Endometrial microvascular endothelial cells (primary cell): ENCODE measurements around the gene RAI1. TPM values are rescaled to one million over a fixed set of nuclear protein-coding genes. Genes with fewer than 3 reads are reported as not detected.
"Not testable (repeated sequence)": the region's sequence is repeated elsewhere in the genome, so short reads cannot be mapped to it uniquely, and the experiment has no call there.

ENCODE experiments used
- in situ Hi-C: cut with HindIII; loops from 2 replicates; pipeline ENCODE4 v1.10.0; 2017; ENCODE audit warnings: low sequenced_read_pairs, low pct_unique_long_range_greater_than_20kb; ENCODE audit errors: inconsistent ontology term
- total RNA-seq: library from RNA; depleted of rRNA; stranded (reverse); fragments of >200 nt; gene quantifications from one replicate; pipeline ENCODE4 v1.2.3, GENCODE V29; 2015; ENCODE audit errors: inconsistent ontology term

RAI1 gene
- total RNA-seq = 14.3 TPM

GRCh38 chr17:17681187-17681743 lies at the start of gene RAI1:
TSS of gene RAI1 (plus strand) at chr17:17681458. CDS start at chr17:17792949, 111,491 bp downstream.
- in situ Hi-C loops = no loop called here

- in situ Hi-C loops = not testable (repeated sequence)
Measured at GRCh38 chr17:17632690-17633089, 48.6 kb upstream of the RAI1 start.

- in situ Hi-C loops = no loop called here
Measured at GRCh38 chr17:17633310-17633709, 47.9 kb upstream of the RAI1 start.

- in situ Hi-C loops = no loop called here
Measured at GRCh38 chr17:17635126-17635525, 46.1 kb upstream of the RAI1 start.

GRCh38 chr17:17635537-17636271 lies 45.6 kb upstream of the RAI1 start:
- in situ Hi-C loops = not testable (repeated sequence)

GRCh38 chr17:17636272-17636885 lies 44.9 kb upstream of the RAI1 start:
- in situ Hi-C loops = no loop called here

GRCh38 chr17:17638467-17638866 lies 42.8 kb upstream of the RAI1 start:
- in situ Hi-C loops = no loop called here

- in situ Hi-C loops = not testable (repeated sequence)
Measured at GRCh38 chr17:17639661-17640270, 41.5 kb upstream of the RAI1 start.

- in situ Hi-C loops = no loop called here
Measured at GRCh38 chr17:17641621-17642409, 39.4 kb upstream of the RAI1 start.

GRCh38 chr17:17645148-17645547 lies 36.1 kb upstream of the RAI1 start:
- in situ Hi-C loops = not testable (repeated sequence)

GRCh38 chr17:17645961-17646360 lies 35.3 kb upstream of the RAI1 start:
- in situ Hi-C loops = no loop called here

GRCh38 chr17:17647524-17648178 lies 33.6 kb upstream of the RAI1 start:
- in situ Hi-C loops = no loop called here

- in situ Hi-C loops = no loop called here
Measured at GRCh38 chr17:17648762-17649161, 32.5 kb upstream of the RAI1 start.

GRCh38 chr17:17650959-17651358 lies 30.3 kb upstream of the RAI1 start:
- in situ Hi-C loops = no loop called here

GRCh38 chr17:17653343-17653742 lies 27.9 kb upstream of the RAI1 start:
- in situ Hi-C loops = no loop called here

GRCh38 chr17:17659340-17659739 lies 21.9 kb upstream of the RAI1 start:
- in situ Hi-C loops = no loop called here

GRCh38 chr17:17661134-17661533 lies 20.1 kb upstream of the RAI1 start:
- in situ Hi-C loops = no loop called here

- in situ Hi-C loops = no loop called here
Measured at GRCh38 chr17:17661834-17662385, 19.3 kb upstream of the RAI1 start.
